Transverse colon (tissue), 4 donors: ENCODE data around the gene ANGEL2. TPM values are rescaled to one million over a fixed set of nuclear protein-coding genes. Genes with fewer than 3 reads are reported as not detected.

Experiments used
- DNase-seq: peaks from one replicate; pipeline ENCODE4 v3.0.0-alpha.2; 2019
- H3K27ac ChIP-seq, 4 donors: fragments of 200-600 bp; sonication (generic); 2 replicates each; pipeline ENCODE4 v1.5.1; 2016 to 2018; ENCODE audit warnings: inconsistent platforms in 4 of 4
- H3K27me3 ChIP-seq: fragments of 200-600 bp; sonication (generic); 2 replicates; pipeline ENCODE4 v1.5.1; 2017; ENCODE audit warnings: inconsistent platforms
- H3K36me3 ChIP-seq, 4 donors: fragments of 200-600 bp; sonication (generic); 2 replicates each; pipeline ENCODE4 v1.5.1; 2017 to 2019; ENCODE audit warnings: inconsistent platforms in 4 of 4
- H3K4me1 ChIP-seq, 4 donors: fragments of 200-600 bp; sonication (generic); 2 replicates each; pipeline ENCODE4 v1.5.1; 2017 to 2020; ENCODE audit warnings: inconsistent platforms in 4 of 4
- H3K4me3 ChIP-seq, 4 donors: fragments of 200-600 bp; sonication (generic); 1 replicate in 1 of 4; 2 replicates in 3 of 4; pipeline versions ENCODE4 v1.5.1 to v1.6.1; 2017 to 2019; ENCODE audit warnings: inconsistent platforms in 4 of 4
- H3K9me3 ChIP-seq, 2 donors: fragments of 200-600 bp; sonication (generic); 2 replicates each; pipeline ENCODE4 v1.5.1; 2017 to 2019; ENCODE audit warnings: inconsistent platforms in 2 of 2
- EP300 ChIP-seq: sonication (generic); formaldehyde crosslinking; IDR thresholded peaks from one replicate; pipeline ENCODE4 v1.6.1; 2017; ENCODE audit warnings: antibody characterized with exemption, low read depth
- POLR2A ChIP-seq: fragments of 450-650 bp; IDR thresholded peaks from one replicate; pipeline ENCODE4 v1.6.1; 2016; ENCODE audit warnings: antibody characterized with exemption, mild to moderate bottlenecking, moderate library complexity
- POLR2AphosphoS5 ChIP-seq, 3 donors: sonication (generic); formaldehyde crosslinking; IDR thresholded peaks; one replicate each; pipeline ENCODE4 v1.6.1; 2016; ENCODE audit warnings: antibody characterized with exemption in 3 of 3
- WGBS, 2 donors: methylation state at CpG; one replicate each; pipeline ENCODE4 v1.1.5; 2018; ENCODE audit warnings: low coverage in 1 of 2; 5-methylcytosine and 5-hydroxymethylcytosine counted together
- in situ Hi-C, 4 donors: fragments of 200-750 bp; cut with MboI; loops; one replicate each; pipeline versions ENCODE4 v1.15.0 to v1.15.1; 2017; ENCODE audit warnings: low sequenced_read_pairs in 3 of 4, low pct_ligation_motif_present in 1 of 4, low pct_unique_long_range_greater_than_20kb in 1 of 4
- intact Hi-C: fragments of 100-400 bp; cut with DNase I; formaldehyde crosslinking; loops from one replicate; pipeline ENCODE4 v1.15.1; 2023; ENCODE audit warnings: low total_unique reads
- total RNA-seq, 4 donors: library from RNA; depleted of rRNA; stranded (reverse); fragments of >200 nt; gene quantifications; one replicate each; pipeline ENCODE4 v1.1.0, GENCODE V29; 2016
- TF ChIP-seq, protein P1 (sequence below), 5 experiments: fragments of 200-600 bp in 3 of 5; fragments of 450-650 bp in 2 of 5; sonication (generic) in 3 of 5; IDR thresholded peaks; 1 replicate in 2 of 5; 2 replicates in 3 of 5; pipeline ENCODE4 v1.5.1; 2016 to 2017; ENCODE audit warnings: antibody characterized with exemption in 5 of 5, inconsistent platforms in 3 of 5, mild to moderate bottlenecking in 2 of 5, moderate library complexity in 1 of 5

The ANGEL2 gene
- total RNA-seq, 4 donors from 2014 or later: 33.2 to 105 (median 64.3) TPM

DNA sequence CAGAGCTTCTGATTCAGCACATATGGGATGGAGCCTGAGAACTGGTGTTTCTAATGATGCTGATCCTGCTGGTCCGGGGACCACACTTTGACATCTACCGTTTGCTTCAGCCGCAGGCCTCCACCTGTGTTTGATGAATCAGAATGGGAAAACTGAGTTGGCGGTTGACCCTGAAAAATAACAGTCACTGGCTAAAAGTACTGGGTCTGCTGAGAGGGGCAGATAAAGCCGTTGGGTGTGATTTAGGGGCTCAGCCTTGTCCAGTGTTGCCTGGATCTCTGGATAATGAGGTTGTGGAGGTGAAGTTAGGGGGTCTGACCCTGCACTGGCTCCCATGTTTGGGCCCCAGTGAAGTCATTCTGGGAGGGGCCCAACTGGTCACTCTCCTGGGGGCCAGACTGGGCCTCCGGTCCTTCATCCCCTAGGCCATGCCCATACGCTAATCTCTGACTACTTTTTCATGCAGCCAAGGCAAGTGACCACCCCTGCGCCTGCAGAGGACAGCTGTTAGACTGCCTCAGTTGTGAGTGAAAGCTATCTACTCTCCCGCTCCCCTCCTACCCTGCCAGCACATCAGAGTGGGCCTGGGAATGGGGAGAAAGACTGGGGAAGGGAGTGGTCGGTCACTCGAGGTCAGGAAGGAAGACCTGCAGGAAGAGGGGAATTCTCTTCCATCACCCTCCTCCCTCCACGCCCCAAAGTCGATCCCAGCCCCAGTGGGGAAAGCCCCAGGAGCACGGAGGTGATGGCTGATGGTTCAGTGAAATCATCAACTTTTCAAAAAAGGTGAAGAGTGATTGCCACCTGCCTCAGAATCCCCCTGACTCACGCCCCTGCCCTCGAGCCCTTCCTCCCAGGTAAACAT is 37.7 kb downstream of the ANGEL2 start:
- Histone ChIP-seq H3K27ac (no peak overlapping the region), H3K27me3 (no peaks in the 10 kb centered on the region), H3K9me3 (no peaks in the 10 kb centered on the region), H3K4me1 (peaks cover 0 to 11% (median 1%) of the 10 kb centered on the region in 4 donors), H3K4me3 (no peak overlapping the region), H3K36me3 (no peaks in the 10 kb centered on the region)
- no peak for DNase-seq
- in situ Hi-C loops: loop anchor here (25.0 kb wide), 3 partner anchors 166 to 516 kb away; no protein-coding TSS in a partner anchor
- TF ChIP-seq, protein P1, sequence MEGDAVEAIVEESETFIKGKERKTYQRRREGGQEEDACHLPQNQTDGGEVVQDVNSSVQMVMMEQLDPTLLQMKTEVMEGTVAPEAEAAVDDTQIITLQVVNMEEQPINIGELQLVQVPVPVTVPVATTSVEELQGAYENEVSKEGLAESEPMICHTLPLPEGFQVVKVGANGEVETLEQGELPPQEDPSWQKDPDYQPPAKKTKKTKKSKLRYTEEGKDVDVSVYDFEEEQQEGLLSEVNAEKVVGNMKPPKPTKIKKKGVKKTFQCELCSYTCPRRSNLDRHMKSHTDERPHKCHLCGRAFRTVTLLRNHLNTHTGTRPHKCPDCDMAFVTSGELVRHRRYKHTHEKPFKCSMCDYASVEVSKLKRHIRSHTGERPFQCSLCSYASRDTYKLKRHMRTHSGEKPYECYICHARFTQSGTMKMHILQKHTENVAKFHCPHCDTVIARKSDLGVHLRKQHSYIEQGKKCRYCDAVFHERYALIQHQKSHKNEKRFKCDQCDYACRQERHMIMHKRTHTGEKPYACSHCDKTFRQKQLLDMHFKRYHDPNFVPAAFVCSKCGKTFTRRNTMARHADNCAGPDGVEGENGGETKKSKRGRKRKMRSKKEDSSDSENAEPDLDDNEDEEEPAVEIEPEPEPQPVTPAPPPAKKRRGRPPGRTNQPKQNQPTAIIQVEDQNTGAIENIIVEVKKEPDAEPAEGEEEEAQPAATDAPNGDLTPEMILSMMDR (IDR thresholded peaks at IDR 0.05): no peak
- TF ChIP-seq EP300: no peak
- no peak for TF ChIP-seq POLR2AphosphoS5 (IDR thresholded peaks at IDR 0.05)
- no peak for TF ChIP-seq POLR2A
- WGBS, 2 donors: 80 to 92% methylated on average over 2 to 15 of the region's 16 CpGs
- intact Hi-C loops: no loop called here

DNA sequence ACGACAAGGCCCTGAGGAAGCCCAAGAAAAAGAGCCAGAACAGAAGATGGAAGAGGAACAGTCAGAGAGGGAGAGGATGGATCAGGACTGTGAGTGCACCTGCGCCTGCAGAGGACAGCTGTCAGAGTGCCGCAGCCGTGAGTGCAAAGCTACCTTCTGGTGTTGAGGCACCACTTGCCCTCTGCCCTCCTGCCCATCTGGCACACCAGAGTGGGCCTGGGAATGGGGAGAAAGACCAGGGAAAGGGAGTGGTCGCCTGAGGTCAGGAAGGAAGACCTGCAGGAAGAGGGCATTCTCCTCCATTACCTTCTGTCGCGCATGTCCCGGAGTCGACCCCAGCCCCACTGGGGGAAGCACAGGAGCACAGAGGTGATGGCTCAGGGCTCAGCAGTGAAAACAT is 39.1 kb downstream of the ANGEL2 start:
- Histone ChIP-seq H3K27ac (no peak overlapping the region), H3K4me3 (no peak overlapping the region), H3K4me1 (peaks cover 0 to 9% (median 1%) of the 10 kb centered on the region in 4 donors), H3K27me3 (no peaks in the 10 kb centered on the region), H3K36me3 (no peaks in the 10 kb centered on the region), H3K9me3 (no peaks in the 10 kb centered on the region)
- TF ChIP-seq, protein P1 (IDR thresholded peaks at IDR 0.05): no peak
- TF ChIP-seq POLR2AphosphoS5 (IDR thresholded peaks at IDR 0.05) (no peak), POLR2A (no peak), EP300 (no peak)
- intact Hi-C loops: no loop called here
- no peak for DNase-seq
- WGBS, 2 donors: 89 to 95% methylated on average over 7 to 9 of the region's 9 CpGs
- in situ Hi-C loops: loop anchor here (25.0 kb wide), 3 partner anchors 164 to 514 kb away; no protein-coding TSS in a partner anchor

DNA sequence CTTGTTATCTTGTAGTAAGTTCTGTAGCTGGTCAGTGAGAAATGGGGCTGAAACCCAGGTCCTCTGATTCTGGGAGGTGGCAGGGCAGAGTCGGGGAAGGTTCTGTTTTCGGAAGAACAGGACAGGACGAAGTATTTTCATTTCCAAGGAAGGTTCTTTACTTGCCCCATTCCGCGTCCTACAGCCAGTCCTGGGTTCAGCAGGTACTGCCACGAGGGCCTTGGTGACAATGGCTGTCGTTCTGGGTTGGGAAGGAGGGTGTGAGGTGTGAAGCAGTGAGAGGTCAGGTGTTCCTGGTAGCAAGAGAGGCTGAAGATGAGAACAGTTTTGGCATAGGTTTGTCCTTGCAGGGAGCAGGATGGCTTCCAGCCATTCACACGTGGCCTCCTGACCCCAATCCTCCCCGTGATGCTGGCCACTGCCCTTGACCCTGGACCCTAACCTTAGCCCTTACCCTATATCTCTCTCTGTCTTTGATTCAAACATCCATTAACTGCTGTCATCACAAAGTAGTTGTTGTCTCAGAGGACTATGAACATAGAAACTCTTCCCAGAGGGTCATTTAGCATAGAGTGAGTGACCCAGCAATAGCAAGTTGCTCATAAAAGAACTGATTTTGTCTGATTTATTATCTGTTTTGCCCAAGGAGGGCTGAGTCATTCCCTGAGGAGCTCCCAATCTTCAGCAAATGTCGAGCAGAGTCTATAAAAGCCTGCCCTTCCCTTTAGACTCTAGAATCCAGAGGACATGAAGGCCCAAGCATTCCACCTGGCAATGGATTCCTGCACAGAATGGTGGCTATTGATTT is 40.4 kb downstream of the ANGEL2 start:
- no peaks in the 10 kb centered on the region for H3K9me3 ChIP-seq
- H3K27ac ChIP-seq: no peak overlapping the region
- no peaks in the 10 kb centered on the region for H3K36me3 ChIP-seq
- no peak overlapping the region for H3K4me3 ChIP-seq
- H3K4me1 ChIP-seq: no peaks in the 10 kb centered on the region
- DNase-seq: no peak
- H3K27me3 ChIP-seq: no peaks in the 10 kb centered on the region
- 86 to 87% methylated on average over 6 to 10 of the region's 10 CpGs for WGBS, 2 donors
- TF ChIP-seq POLR2AphosphoS5 (IDR thresholded peaks at IDR 0.05) (no peak), POLR2A (no peak), EP300 (no peak)
- TF ChIP-seq, protein P1 (IDR thresholded peaks at IDR 0.05): no peak
- in situ Hi-C loops (loop anchor here (25.0 kb wide), 3 partner anchors 163 to 513 kb away; no protein-coding TSS in a partner anchor), intact Hi-C loops (no loop called here)

DNA sequence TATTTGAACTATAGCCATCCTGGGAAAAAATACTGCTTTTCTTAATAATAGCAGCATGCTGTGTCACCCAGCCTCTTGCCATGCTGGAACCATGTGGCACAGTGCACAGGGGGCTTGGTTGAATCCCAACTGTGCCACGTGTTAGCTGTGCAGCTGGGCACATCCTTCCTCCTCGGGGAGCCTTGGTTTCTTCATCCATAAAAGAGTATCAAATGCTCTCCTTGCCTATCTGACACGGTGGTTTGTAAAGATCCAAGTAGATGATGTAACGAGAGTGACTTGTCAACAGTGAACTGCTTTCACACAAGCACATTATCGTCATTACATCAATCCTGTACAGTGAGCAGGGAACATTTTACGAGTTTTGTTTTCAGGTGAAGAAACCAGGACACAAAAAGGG is 41.0 kb downstream of the ANGEL2 start:
- H3K4me3 ChIP-seq: no peak overlapping the region
- H3K4me1 ChIP-seq: no peaks in the 10 kb centered on the region
- 84 to 100% methylated on average over 1 to 6 of the region's 6 CpGs for WGBS, 2 donors
- no peak for TF ChIP-seq EP300
- TF ChIP-seq, protein P1 (IDR thresholded peaks at IDR 0.05): no peak
- no peak for TF ChIP-seq POLR2AphosphoS5 (IDR thresholded peaks at IDR 0.05)
- no peak for TF ChIP-seq POLR2A
- no peak for DNase-seq
- no peaks in the 10 kb centered on the region for H3K9me3 ChIP-seq
- H3K27me3 ChIP-seq: no peaks in the 10 kb centered on the region
- H3K36me3 ChIP-seq: no peaks in the 10 kb centered on the region
- in situ Hi-C loops: loop anchor here (25.0 kb wide), 3 partner anchors 162 to 512 kb away; no protein-coding TSS in a partner anchor
- H3K27ac ChIP-seq: no peak overlapping the region
- intact Hi-C loops: no loop called here
